22Rv1 (cell line): ENCODE results near the gene ZNF619.

Experiments
- CTCF ChIP-seq: fragments of 450-650 bp; IDR thresholded peaks from 2 replicates; pipeline ENCODE4 v1.5.1; 2017; ENCODE audit warnings: mild to moderate bottlenecking
- ZFX ChIP-seq: fragments of 450-650 bp; IDR thresholded peaks from 2 replicates; pipeline ENCODE4 v1.6.1; 2017; ENCODE audit warnings: antibody characterized with exemption, borderline replicate concordance

DNA sequence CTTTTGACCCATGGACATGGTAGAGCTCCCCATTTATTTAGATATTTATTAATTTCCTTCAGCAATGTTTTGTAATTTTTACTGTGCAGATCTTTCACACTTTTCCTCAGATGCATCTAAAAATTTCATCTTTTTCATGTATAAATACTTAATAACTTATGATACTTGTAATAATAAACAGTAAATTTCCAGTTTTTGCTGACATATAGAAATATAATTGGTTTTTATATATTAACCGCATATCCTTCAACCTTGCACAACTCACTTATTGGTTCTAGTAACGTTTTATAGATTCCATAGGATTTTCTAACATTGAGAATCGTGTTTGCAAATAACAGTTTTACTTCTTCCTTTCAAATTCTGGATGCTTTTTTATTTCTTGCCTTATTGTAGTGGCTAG lies 44.3 kb downstream of the ZNF619 start:
- TF ChIP-seq CTCF (no peak), ZFX (no peak)
